ENCODE measurements around the gene KCNQ1. TPM values are rescaled to one million over a fixed set of nuclear protein-coding genes. Genes with fewer than 3 reads are reported as not detected.

Gene KCNQ1
- total RNA-seq, 1 donor from 2014 or later, result 10.7 TPM

- peak; percentile 76 for DNase-seq (ENCODE audit: low spot score)
Measured at GRCh38 chr11:2674658-2675131, 229.9 kb downstream of the KCNQ1 start.

GRCh38 chr11:2675540-2675939 lies 230.7 kb downstream of the KCNQ1 start:
- peak; percentile 75 for DNase-seq (ENCODE audit: low spot score)

DNA sequence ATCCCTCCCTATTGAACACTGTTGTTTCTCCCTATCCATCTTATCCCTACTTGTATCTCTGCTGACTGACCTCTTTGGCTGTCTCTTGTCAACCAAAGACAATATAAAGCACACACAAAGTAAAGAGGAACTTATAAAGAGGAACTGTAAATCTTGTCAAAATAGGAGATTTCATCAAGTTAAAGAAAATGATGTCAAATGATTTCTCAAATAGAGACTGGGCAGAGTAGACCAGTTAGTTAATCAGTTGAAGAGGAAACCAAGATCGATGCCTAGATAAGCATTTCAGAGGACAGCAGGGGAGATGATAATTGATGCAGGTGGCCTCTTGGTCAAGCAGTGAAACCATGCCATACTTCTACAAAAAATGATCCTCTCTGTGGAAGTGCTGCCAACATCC lies 232.3 kb downstream of the KCNQ1 start:
- no peak for DNase-seq (ENCODE audit: low spot score)

DNA sequence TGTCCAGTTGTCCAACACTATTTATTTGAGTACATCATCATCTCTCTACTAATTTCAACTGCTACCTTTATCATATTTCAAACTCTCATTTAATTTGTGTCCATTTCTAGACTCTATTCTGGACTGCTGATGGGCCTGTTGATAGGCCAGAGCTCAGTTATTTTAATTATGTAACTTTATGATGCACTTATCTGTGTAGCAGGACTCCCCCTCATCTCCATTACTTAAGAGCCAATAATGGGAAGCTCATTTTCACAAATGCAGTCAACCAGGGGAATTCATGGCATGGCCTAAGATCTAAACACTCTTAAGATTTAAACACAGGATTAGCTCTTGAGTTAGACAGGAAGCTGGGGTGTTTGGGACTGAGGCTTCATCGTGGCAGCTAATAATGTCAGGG lies 233.6 kb downstream of the KCNQ1 start:
- DNase-seq (ENCODE audit: low spot score), result no peak

DNA sequence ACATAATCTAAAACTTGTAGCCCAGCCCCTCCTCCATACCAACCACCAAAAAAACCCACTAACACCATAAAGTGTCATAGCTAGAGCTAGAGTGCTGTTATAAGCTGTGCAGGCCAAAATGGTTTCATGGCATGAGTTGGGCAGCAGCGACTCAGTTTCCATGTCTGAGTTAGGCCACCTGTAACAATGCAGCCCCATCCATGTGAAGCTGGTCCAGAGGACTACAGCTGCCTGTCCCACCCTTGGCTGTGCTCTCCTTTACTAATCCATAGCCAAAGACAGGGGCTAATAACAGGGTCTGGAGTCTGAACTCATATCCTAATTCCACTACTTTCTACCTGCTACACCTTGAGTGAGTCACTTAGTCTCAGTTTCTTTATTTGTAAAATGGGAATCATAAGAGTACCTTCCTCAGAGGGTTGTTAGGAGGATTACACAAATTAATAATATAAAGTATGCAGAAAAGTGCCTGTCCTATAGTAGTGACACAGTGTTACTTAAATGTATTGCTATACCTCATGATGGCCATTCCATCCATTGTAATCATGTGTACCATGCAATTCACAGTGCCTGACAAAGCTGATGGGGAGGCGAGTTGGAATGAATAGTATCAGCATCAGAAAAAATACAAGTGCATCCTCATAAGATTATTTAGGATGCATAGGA lies 234.3 kb downstream of the KCNQ1 start:
- DNase-seq (ENCODE audit: low spot score), result peak; percentile 14

DNA sequence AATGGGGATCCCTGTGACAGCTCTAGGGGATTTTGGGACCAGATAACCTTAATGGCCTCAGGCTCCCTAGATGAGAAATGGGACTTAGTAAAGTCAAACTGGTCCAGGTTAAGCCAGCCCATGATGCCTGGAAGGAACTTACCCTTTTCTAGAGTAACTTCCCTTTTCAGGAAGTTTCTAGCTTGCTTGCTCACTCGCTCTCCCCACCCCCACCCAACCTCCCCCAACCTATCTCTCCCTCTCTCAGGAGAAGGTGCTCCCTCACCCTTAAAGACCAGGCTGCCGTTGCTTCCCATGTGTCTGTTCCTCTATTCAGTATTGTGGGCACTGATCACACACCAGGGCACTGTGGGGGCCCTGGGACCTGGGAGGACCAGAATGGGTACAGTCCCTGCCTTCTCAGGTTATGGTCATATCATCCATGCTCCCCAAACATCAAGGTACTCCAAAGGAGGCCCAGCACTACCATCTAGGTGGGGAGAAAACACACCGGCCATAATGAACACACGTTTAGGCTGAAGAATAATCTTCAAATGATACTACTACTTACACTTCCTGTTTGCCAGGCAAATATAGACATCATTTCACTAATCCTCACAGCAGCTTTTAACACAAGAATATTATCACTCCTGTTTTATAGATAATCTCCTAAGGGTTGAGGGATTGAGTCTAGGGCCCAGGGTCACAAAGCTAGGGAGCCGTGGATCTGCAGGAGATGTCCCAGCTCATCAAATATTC lies 236.8 kb downstream of the KCNQ1 start:
- DNase-seq (ENCODE audit: low spot score), result peak; percentile 43

DNA sequence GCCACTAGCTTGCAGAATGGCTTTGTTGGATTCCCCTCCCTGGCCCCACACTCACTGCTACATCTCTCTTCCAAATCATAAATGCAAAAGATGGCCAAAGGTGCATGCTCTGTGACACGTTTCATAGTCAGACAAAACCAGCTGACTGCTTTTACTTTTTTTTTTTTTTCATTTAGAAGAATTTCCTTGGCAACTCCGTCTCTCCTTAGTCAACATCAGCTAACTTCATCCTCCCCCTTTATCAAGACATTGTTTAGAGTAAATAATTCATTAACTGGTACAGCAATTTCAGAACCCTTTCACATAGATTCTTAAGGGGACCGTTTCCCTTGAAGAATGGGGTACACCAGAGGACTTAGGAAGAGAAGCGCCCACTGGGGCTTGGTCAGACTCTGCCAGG lies 239.0 kb downstream of the KCNQ1 start:
- DNase-seq (ENCODE audit: low spot score), result peak; percentile 28

DNA sequence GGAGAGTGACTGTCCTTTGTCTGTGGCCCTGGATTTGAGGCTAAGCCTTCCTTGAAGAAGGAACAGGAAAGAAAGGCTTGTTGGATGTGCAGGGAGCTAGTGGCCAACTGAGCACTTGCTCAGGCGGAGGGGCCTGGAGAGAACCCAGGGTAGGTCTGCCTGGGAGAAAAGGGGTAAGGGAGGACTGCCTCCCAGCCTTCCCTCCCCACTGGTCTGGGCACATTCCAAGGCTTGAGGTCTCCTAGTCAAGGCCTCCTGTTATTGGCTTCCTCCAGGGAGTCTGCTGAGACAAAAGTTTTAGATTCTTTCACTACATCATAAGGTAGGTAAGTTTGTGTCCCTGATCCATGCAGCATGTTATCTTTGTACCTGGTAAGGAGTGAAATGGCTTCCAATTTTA lies 239.8 kb downstream of the KCNQ1 start:
- peak; percentile 20 for DNase-seq (ENCODE audit: low spot score)

DNA sequence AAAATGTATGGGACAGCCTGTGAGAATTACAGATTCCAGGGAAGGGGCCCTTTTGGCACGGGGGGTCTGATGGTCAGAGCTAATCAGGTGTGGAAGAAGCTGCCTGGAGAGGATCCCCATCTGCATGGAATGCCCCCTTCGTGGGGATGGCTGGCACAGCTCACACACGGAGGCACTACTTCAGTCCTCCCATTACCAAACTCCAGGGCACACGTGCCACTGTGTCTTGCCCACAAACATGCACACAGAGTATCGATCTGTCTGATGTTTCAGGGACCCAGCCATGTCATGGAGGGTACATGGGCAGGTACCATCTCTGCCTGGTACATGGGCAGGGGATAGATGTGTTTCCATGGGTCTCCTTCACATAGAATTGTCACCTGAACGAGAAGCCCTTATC lies 240.2 kb downstream of the KCNQ1 start:
- DNase-seq (ENCODE audit: low spot score), result no peak

DNA sequence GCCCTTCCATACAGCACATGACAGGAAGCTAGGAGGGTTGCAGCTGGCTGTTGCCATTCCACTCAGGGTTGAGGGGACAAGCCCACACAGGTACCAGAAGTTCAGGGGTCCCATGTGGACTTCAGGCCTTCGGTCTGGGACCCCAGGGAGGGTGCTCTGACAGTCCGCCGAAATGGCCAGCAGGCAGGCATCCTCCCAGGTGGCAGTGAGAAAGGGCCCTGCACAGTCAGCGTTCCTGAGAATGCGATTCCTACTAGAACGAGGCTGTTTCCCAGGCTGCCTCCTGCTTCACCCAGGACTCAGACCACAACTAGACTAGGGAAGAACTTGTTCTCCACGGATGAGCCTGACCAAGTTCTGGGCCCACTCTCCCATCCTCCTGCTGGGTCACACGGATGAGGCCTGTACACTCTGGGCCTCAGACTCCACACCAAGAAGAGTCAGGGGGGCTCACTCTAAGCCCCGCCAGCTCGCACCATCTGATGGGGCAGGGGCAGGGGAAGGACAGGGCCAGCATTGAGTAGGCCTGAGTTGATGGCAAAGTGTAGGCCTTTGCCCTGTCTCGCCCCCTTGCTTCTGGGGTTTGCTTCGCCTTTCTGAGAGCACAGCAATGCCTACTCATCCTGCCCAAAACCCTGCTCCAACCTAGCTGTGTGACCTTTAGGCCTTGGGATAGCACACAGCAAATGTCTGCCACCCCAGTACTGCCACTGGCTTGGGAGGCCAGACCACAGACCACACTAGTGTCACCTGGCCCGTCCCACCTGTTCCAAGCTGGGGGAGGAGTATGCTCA lies 241.0 kb downstream of the KCNQ1 start:
- peak; percentile 37 for DNase-seq (ENCODE audit: low spot score)

DNA sequence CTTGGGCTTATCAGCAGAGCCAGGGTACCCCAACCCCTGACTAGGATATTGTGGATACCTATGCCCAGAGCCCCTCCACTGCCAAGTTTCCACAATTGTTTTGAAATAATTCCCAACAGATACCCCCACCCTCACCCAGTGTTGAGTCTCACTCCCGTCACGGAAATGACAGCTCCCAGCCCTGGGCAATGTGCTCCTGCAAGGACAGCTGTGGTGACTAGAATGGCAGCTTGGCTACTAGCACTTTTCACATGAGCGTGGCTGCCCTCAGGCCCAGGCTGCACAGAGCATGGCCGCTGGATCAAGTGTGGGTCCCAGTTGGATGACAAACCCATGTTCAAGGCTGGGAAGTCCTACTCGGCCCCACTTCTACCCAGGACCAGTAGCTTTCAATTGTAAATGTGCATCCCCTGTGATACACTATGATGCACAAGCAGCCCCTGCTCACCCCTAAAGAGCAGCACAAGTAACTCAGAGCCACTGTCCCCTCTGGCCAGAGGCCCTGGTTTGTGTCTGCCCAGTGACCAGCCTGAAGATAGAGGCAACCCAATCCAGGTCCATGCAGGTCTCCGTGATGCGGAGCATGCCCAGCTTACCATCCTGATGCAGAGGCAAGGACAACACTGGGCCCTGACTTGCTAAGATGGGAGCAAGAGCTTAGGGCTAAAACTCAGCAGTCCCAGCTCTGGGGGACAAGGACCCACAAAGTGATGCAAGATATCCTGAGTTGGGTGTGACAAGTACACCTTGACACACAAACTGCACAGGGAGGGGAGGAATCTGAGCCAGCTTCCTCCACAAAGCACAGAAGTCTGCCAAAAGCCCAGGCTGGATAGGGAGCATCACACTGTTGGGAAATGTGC lies 241.8 kb downstream of the KCNQ1 start:
- peak; percentile 80 for DNase-seq (ENCODE audit: low spot score)

DNA sequence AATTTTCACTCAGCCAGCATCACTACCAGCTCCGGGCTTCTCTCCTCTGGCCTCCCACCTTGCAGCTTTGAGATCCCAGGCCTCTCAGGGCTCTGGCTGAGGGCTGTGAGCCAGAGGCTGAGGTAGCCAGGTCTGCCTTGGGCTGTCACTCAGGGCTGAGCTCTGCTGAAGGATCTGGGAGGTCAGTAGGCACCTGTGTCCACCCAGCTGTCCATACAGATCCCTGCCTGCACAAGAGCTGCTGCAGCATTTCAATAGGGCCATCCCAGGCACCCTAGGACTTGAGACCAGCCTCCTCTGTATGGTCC lies 242.4 kb downstream of the KCNQ1 start:
- DNase-seq (ENCODE audit: low spot score), result peak; percentile 49

GRCh38 chr11:2687782-2688191 lies 243.0 kb downstream of the KCNQ1 start:
- DNase-seq (ENCODE audit: low spot score), result peak; percentile 85

DNA sequence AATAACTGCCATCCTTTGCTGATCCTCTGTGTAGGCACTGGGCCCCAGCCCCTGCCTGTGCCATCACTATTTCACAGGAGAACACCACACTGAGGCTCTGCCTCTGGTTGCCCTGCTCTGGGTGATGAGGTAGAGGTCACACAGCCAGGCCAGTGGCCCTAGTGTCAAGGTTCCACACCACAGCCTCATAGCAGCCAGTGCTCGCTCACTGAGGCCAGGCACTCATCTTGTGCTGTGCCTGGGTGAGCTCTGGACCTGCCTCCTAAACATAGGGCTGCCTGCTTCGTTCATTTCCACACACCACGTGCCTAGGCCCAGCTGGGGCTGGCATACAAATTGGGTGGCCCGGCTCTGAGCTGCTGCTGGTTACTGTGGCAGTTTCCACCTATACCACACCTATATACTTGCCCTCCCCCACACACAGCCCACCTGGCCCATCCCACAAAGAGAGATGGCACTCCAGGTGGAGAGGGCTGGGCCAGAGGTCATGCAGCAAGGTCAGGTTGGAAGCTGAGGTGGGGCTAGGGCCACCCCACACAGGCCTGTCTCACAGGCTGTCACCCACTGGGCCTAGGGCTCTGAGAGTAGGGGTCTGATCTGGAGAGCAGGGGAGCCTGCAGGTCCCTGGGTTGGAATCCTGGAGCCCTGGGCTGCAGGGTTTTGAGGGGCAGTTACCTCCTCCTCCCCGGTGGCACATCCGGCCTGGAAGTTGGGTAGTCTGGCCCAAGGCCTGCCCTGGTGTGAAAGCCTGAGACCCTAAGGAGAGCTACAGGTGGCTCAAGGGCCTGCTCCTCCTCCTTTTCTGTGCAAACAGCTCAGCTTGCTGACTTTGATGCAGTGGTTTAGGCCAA lies 243.8 kb downstream of the KCNQ1 start:
- DNase-seq (ENCODE audit: low spot score), result peak; percentile 79

- peak; percentile 74 for DNase-seq (ENCODE audit: low spot score)
Measured at GRCh38 chr11:2689651-2690575, 245.1 kb downstream of the KCNQ1 start.

GRCh38 chr11:2690596-2691354 lies 246.0 kb downstream of the KCNQ1 start:
- peak; percentile 49 for DNase-seq (ENCODE audit: low spot score)

DNA sequence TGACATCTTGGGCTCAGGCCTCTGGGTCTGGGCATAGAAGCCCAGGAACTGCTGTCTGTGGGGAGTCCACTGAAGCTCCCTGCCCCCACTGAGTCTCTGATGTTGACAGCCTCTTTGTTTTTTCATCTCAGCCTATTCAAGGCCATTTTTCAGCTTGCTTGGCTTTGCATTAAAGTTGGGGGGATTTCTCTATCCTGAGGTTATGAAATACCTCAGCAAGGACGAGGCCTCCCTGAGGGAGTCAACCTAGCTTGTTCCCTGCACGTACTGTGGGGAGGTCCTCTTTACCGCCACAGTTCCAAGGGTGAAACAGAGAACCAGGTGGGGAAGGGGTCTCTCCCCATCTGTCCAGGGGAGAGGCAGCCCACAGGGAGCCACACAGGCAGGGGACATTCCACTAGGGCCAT lies 246.6 kb downstream of the KCNQ1 start:
- peak; percentile 24 for DNase-seq (ENCODE audit: low spot score)
